Mononuclear cell (primary cell): Measurements from ENCODE around the gene SALL1. TPM values are rescaled to one million over a fixed set of nuclear protein-coding genes. Genes with fewer than 3 reads are reported as not detected.

Experiments used
- H3K27me3 ChIP-seq: 2 replicates; pipeline ENCODE4 v1.6.0; 2011; ENCODE audit warnings: low read length, control low read depth; ENCODE audit not compliant: insufficient read depth
- H3K4me1 ChIP-seq: 2 replicates; pipeline ENCODE4 v1.5.1; 2011; ENCODE audit warnings: mild to moderate bottlenecking, low read length, control low read depth; ENCODE audit not compliant: insufficient read depth
- H3K4me3 ChIP-seq: 2 replicates; pipeline ENCODE4 v1.5.1; 2011; ENCODE audit warnings: mild to moderate bottlenecking, low read length, moderate library complexity
- H3K9me3 ChIP-seq: 2 replicates; pipeline ENCODE4 v1.5.1; 2011; ENCODE audit warnings: low read depth, mild to moderate bottlenecking, control low read depth, low read length
- total RNA-seq: library from RNA; depleted of rRNA; stranded (reverse); fragments of >200 nt; gene quantifications from one replicate; pipeline ENCODE4 v1.2.3, GENCODE V29; 2012

SALL1 gene
- total RNA-seq, 1 donor, result not detected

GRCh38 chr16:51114382-51114781 lies 36.7 kb downstream of the SALL1 start:
- Histone ChIP-seq H3K4me1 (no peaks in the 10 kb centered on the region), H3K4me3 (no peak overlapping the region), H3K9me3 (no peaks in the 10 kb centered on the region), H3K27me3 (peaks cover 39% of the 10 kb centered on the region)

GRCh38 chr16:51113236-51114125 lies 37.6 kb downstream of the SALL1 start:
- peaks cover 39% of the 10 kb centered on the region for H3K27me3 ChIP-seq

DNA sequence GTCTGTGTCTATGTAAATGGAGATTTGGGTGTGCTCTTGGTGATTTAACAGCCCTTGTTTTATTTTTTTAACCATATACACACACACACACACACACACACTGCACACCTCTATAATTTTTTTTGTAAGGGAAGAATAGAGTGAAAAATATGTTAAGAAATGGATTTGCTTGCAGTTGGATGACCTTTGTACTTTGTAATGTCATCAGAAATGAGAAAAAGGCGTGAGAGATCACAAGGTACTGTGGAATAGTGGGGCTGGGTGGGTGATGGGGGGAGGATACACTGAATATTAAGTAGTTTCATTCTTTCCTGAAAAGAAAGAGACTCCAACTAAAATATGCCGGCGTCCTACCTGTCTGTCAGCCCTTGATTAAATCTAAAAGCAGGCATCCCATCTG lies 38.7 kb downstream of the SALL1 start:
- H3K9me3 ChIP-seq, result no peaks in the 10 kb centered on the region
- H3K4me3 ChIP-seq, result no peak overlapping the region
- no peaks in the 10 kb centered on the region for H3K4me1 ChIP-seq
- peaks cover 39% of the 10 kb centered on the region for H3K27me3 ChIP-seq

More at GRCh38 chr16:51113236-51114125, 37.6 kb downstream of the SALL1 start:
- Histone ChIP-seq H3K9me3 (no peaks in the 10 kb centered on the region), H3K4me1 (no peaks in the 10 kb centered on the region), H3K4me3 (no peak overlapping the region)

GRCh38 chr16:51111759-51112158 lies 39.3 kb downstream of the SALL1 start:
- H3K9me3 ChIP-seq, result no peaks in the 10 kb centered on the region
- no peak overlapping the region for H3K4me3 ChIP-seq
- H3K27me3 ChIP-seq, result peaks cover 39% of the 10 kb centered on the region
- no peaks in the 10 kb centered on the region for H3K4me1 ChIP-seq

DNA sequence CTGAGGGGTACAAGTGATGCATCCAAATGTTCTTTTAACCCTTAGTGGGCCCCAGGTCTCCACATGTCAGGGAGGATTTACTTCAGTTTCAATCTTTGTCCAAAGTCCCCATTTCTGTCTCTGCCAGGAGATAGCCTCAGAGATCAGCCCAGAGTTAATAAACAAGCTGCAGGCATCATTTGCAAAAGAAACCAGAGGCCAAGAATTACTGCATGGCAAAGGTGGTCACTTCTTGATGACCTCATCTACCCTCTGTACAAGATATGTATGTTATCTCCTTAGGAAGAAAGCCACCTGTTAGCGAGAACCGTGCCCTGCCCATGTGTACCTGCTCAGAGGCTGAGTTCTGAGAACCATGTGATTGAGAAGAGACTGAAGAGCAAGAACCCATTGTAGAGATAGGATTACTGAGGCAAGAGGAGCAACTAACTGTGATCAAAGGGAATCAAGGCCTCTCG lies 40.3 kb downstream of the SALL1 start:
- no peaks in the 10 kb centered on the region for H3K9me3 ChIP-seq
- no peaks in the 10 kb centered on the region for H3K4me1 ChIP-seq
- H3K27me3 ChIP-seq, result peaks cover 38% of the 10 kb centered on the region
- no peak overlapping the region for H3K4me3 ChIP-seq

DNA sequence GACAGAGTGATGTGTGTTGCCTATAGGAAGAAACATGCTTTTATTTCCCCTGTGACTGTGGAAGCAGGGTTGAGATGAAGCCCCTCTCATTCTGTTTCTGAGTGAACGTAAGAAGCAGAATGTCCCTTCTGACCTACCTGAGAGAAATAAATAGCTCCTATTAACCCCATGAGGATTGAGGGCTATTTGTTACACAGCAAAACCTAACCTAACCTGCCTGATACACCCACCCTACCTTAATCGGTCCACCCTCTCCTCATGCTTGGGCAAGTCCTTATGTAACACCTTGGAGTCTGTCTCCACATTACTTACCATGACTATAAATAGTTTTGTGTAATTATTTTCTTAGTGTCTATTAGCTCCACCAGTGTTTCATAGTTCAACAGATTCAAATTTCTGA lies 41.9 kb downstream of the SALL1 start:
- no peak overlapping the region for H3K4me3 ChIP-seq
- H3K4me1 ChIP-seq, result no peaks in the 10 kb centered on the region
- H3K27me3 ChIP-seq, result peaks cover 23% of the 10 kb centered on the region
- no peaks in the 10 kb centered on the region for H3K9me3 ChIP-seq

GRCh38 chr16:51107742-51108141 lies 43.3 kb downstream of the SALL1 start:
- Histone ChIP-seq H3K4me3 (no peak overlapping the region), H3K27me3 (peaks cover 13% of the 10 kb centered on the region), H3K4me1 (no peaks in the 10 kb centered on the region), H3K9me3 (no peaks in the 10 kb centered on the region)

- H3K9me3 ChIP-seq, result no peaks in the 10 kb centered on the region
- no peaks in the 10 kb centered on the region for H3K4me1 ChIP-seq
- peaks cover 2% of the 10 kb centered on the region for H3K27me3 ChIP-seq
- H3K4me3 ChIP-seq, result no peak overlapping the region
Observed at GRCh38 chr16:51106535-51106934, 44.5 kb downstream of the SALL1 start.

GRCh38 chr16:51103590-51103989 lies 47.5 kb downstream of the SALL1 start:
- Histone ChIP-seq H3K9me3 (no peaks in the 10 kb centered on the region), H3K27me3 (no peaks in the 10 kb centered on the region), H3K4me3 (no peak overlapping the region), H3K4me1 (no peaks in the 10 kb centered on the region)

GRCh38 chr16:51097729-51098128 lies 53.3 kb downstream of the SALL1 start:
- Histone ChIP-seq H3K4me3 (no peak overlapping the region), H3K9me3 (no peaks in the 10 kb centered on the region), H3K27me3 (no peaks in the 10 kb centered on the region), H3K4me1 (no peaks in the 10 kb centered on the region)

- no peaks in the 10 kb centered on the region for H3K9me3 ChIP-seq
- H3K4me1 ChIP-seq, result no peaks in the 10 kb centered on the region
- H3K27me3 ChIP-seq, result no peaks in the 10 kb centered on the region
- H3K4me3 ChIP-seq, result no peak overlapping the region
Observed at GRCh38 chr16:51095890-51096626, 55.0 kb downstream of the SALL1 start.

- Histone ChIP-seq H3K27me3 (no peaks in the 10 kb centered on the region), H3K4me1 (no peaks in the 10 kb centered on the region), H3K4me3 (no peak overlapping the region), H3K9me3 (no peaks in the 10 kb centered on the region)
Observed at GRCh38 chr16:51095084-51095881, 55.8 kb downstream of the SALL1 start.

DNA sequence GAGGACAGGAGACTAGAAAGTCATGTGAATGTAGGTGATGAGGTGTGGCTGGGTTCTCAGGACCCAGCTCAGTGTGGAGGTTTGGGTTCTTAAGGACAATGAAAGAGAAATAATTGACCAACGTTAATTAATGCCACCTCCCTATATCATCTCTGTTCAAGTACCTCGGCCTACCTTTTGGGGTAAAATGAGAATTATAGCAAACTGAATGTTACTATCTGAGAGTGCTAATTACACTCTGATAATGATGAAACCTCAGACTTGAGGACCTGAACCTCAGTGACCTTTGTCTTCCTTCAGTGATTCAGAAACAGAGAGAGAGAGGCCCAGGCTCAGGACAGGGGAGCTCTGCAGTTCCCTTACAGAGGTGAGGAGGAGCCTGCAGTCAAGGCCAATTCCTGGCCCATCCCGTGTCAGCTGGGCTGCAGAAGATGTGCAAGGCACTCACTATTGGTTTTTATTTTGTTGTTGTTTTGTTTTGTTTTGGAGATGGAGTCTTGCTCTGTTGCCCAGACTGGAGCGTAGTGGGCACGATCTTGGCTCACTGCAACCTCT lies 57.3 kb downstream of the SALL1 start:
- Histone ChIP-seq H3K9me3 (no peaks in the 10 kb centered on the region), H3K4me3 (no peak overlapping the region), H3K27me3 (no peaks in the 10 kb centered on the region), H3K4me1 (no peaks in the 10 kb centered on the region)
